Left lung (tissue), 10 donors: ENCODE results near the gene ZPLD1. TPM values are rescaled to one million over a fixed set of nuclear protein-coding genes. Genes with fewer than 3 reads are reported as not detected.
A peak's percentile ranks its signal among the peaks of the same experiment; 100 is the strongest.

Experiments
- ATAC-seq: fragments of 200-7000 bp; cut with Tn5 transposase; one replicate; pipeline ENCODE4 v1.9.1; 2020; ENCODE audit warnings: moderate library complexity
- DNase-seq, 4 donors: peaks; one replicate each; pipeline ENCODE4 v3.0.0-alpha.2; 2013 to 2020
- H3K27ac ChIP-seq, 2 donors: fragments of 200-600 bp; sonication (generic) in 1 of 2; one replicate each; pipeline versions ENCODE4 v1.5.0 to v1.8.0; 2020 to 2021
- H3K27me3 ChIP-seq, 2 donors: fragments of 200-600 bp; sonication (generic) in 1 of 2; one replicate each; pipeline versions ENCODE4 v1.5.0 to v1.8.0; 2020 to 2021
- H3K36me3 ChIP-seq, 2 donors: fragments of 200-600 bp; sonication (generic) in 1 of 2; one replicate each; pipeline versions ENCODE4 v1.5.0 to v1.8.0; 2020 to 2021
- H3K4me1 ChIP-seq, 2 donors: fragments of 200-600 bp; one replicate each; pipeline ENCODE4 v1.8.0; 2021
- H3K4me3 ChIP-seq, 2 donors: fragments of 200-600 bp; sonication (generic) in 1 of 2; one replicate each; pipeline versions ENCODE4 v1.5.0 to v1.8.0; 2020 to 2021; ENCODE audit warnings: mild to moderate bottlenecking in 1 of 2
- H3K9me3 ChIP-seq, 2 donors: fragments of 200-600 bp; sonication (generic) in 1 of 2; one replicate each; pipeline versions ENCODE4 v1.5.0 to v1.8.0; 2020 to 2021
- CTCF ChIP-seq, 2 donors: fragments of 200-600 bp; sonication (generic) in 1 of 2; IDR thresholded peaks; one replicate each; pipeline versions ENCODE4 v1.5.0 to v1.8.0; 2021; ENCODE audit warnings: antibody characterized with exemption in 2 of 2
- intact Hi-C, 2 donors: fragments of 100-400 bp; cut with DNase I; formaldehyde crosslinking; loops; one replicate each; pipeline versions ENCODE4 v1.11.2 to v1.14.2; 2022
- polyA plus RNA-seq, 6 donors: library from polyadenylated mRNA; unstranded; fragments of 120-200 nt; gene quantifications; one replicate each; pipeline ENCODE4 v1.2.1, GENCODE V29; 2013; ENCODE audit not compliant: insufficient read length in 6 of 6
- total RNA-seq, 2 donors: library from RNA; stranded (reverse); fragmentation: NEBNext Ultra II Directional; extraction: Animal tissue kit (Norgen Biotek cat#: 25700); gene quantifications; one replicate each; pipeline ENCODE4 v1.2.1, GENCODE V29; 2021
- donor health status: DM: no; HTN: yes; CAD: no.
- donor health status: DM: no; HTN: no; CAD: no.

Gene ZPLD1
- total and polyA plus RNA-seq, 8 donors, result 0.21 to 0.26 TPM; not detected in 6

GRCh38 chr3:102447272-102447671, 12.5 kb downstream of the ZPLD1 start:
- intact Hi-C loops, result no loop called here
- H3K9me3 ChIP-seq, result no peaks in the 10 kb centered on the region
- H3K4me1 ChIP-seq, result no peaks in the 10 kb centered on the region
- no peaks in the 10 kb centered on the region for H3K36me3 ChIP-seq
- DNase-seq, result no peak
- TF ChIP-seq CTCF (IDR thresholded peaks at IDR 0.05), result no peak
- no peak overlapping the region for H3K27ac ChIP-seq
- H3K27me3 ChIP-seq, result no peaks in the 10 kb centered on the region
- ATAC-seq, result no peak
- no peak overlapping the region for H3K4me3 ChIP-seq

GRCh38 chr3:102449341-102449740, 14.5 kb downstream of the ZPLD1 start:
- no peak for TF ChIP-seq CTCF (IDR thresholded peaks at IDR 0.05)
- ATAC-seq, result no peak
- no peak overlapping the region for H3K4me3 ChIP-seq

GRCh38 chr3:102449930-102450329, 15.1 kb downstream of the ZPLD1 start:
- no peaks in the 10 kb centered on the region for H3K27me3 ChIP-seq
- no peaks in the 10 kb centered on the region for H3K36me3 ChIP-seq
- no peak overlapping the region for H3K4me3 ChIP-seq
- ATAC-seq, result peak; percentile 93
- no peak for TF ChIP-seq CTCF (IDR thresholded peaks at IDR 0.05)
- DNase-seq, result no peak
- H3K9me3 ChIP-seq, result no peaks in the 10 kb centered on the region
- H3K27ac ChIP-seq, result no peak overlapping the region
- intact Hi-C loops, result no loop called here
- no peaks in the 10 kb centered on the region for H3K4me1 ChIP-seq

More at GRCh38 chr3:102449341-102449740, 14.5 kb downstream of the ZPLD1 start:
- H3K27ac ChIP-seq, result no peak overlapping the region
- no peaks in the 10 kb centered on the region for H3K9me3 ChIP-seq
- H3K4me1 ChIP-seq, result no peaks in the 10 kb centered on the region
- no peaks in the 10 kb centered on the region for H3K27me3 ChIP-seq
- intact Hi-C loops, result no loop called here
- H3K36me3 ChIP-seq, result no peaks in the 10 kb centered on the region
- DNase-seq, result no peak

DNA sequence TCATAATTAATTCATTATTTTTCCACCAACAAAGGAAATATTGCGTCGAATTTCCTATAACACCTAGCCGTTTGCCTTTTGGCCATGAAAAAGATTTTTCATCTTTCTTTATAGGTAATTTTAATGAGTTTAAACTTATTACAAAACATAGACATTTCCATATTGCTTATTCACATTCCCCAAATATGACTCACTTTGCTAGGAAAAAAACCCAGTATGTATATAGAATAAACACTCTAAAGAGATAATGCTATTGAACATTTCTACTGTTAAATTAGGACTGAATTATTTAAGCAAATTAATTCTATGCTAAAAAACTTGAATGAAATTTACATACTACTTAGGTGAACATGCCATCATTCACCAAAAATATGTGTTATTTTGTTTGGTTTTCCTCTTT, 16.2 kb downstream of the ZPLD1 start:
- ATAC-seq (no peak), DNase-seq (no peak)
- H3K4me3 ChIP-seq, result no peak overlapping the region
- no peak overlapping the region for H3K27ac ChIP-seq
- H3K27me3 ChIP-seq, result no peaks in the 10 kb centered on the region
- no peaks in the 10 kb centered on the region for H3K36me3 ChIP-seq
- H3K9me3 ChIP-seq, result no peaks in the 10 kb centered on the region
- intact Hi-C loops, result no loop called here
- TF ChIP-seq CTCF (IDR thresholded peaks at IDR 0.05), result no peak
- no peaks in the 10 kb centered on the region for H3K4me1 ChIP-seq

- no peaks in the 10 kb centered on the region for H3K36me3 ChIP-seq
- H3K4me3 ChIP-seq, result no peak overlapping the region
- ATAC-seq (no peak), DNase-seq (no peak)
- no peak overlapping the region for H3K27ac ChIP-seq
- H3K27me3 ChIP-seq, result no peaks in the 10 kb centered on the region
- intact Hi-C loops, result no loop called here
- no peaks in the 10 kb centered on the region for H3K4me1 ChIP-seq
- no peaks in the 10 kb centered on the region for H3K9me3 ChIP-seq
- no peak for TF ChIP-seq CTCF (IDR thresholded peaks at IDR 0.05)
Observed at GRCh38 chr3:102451543-102451942, 16.7 kb downstream of the ZPLD1 start.
